Spinal cord (tissue), 10 donors: Measurements from ENCODE around the gene CTSD. TPM values are rescaled to one million over a fixed set of nuclear protein-coding genes. Genes with fewer than 3 reads are reported as not detected.

Source experiments
- DNase-seq, 6 donors: peaks; one replicate each; pipeline versions ENCODE4 v3.0.0 to v3.0.0-alpha.2; 2013 to 2015; ENCODE audit warnings: low spot score in 6 of 6, low read depth in 4 of 6
- H3K27ac ChIP-seq: one replicate; pipeline ENCODE4 v1.5.1; 2013; ENCODE audit warnings: low read depth, low read length, control low read depth
- H3K27me3 ChIP-seq: one replicate; pipeline ENCODE4 v1.6.1; 2013; ENCODE audit warnings: low read length; ENCODE audit not compliant: control insufficient read depth, insufficient read depth
- H3K36me3 ChIP-seq: one replicate; pipeline ENCODE4 v1.6.1; 2013; ENCODE audit warnings: low read length; ENCODE audit not compliant: control insufficient read depth, insufficient read depth
- H3K4me1 ChIP-seq: one replicate; pipeline ENCODE4 v1.6.1; 2013; ENCODE audit warnings: low read length; ENCODE audit not compliant: control insufficient read depth, insufficient read depth
- H3K4me3 ChIP-seq: one replicate; pipeline ENCODE4 v1.5.1; 2013; ENCODE audit warnings: low read depth, low read length, control low read depth
- H3K9me3 ChIP-seq: one replicate; pipeline ENCODE4 v1.6.1; 2013; ENCODE audit warnings: low read length; ENCODE audit not compliant: control insufficient read depth, insufficient read depth
- WGBS: methylation state at CpG from one replicate; pipeline ENCODE4 v1.1.5; 2013; ENCODE audit warnings: missing lambda C conversion rate; ENCODE audit not compliant: insufficient coverage; 5-methylcytosine and 5-hydroxymethylcytosine counted together
- polyA plus RNA-seq, 2 donors: library from polyadenylated mRNA; unstranded; fragments of 120-200 nt; gene quantifications; one replicate each; pipeline ENCODE4 v1.2.1, GENCODE V29; 2013; ENCODE audit not compliant: insufficient read length in 2 of 2
- total RNA-seq, 2 donors: library from RNA; depleted of rRNA in 1 of 2; stranded (reverse); fragments of 120-200 nt in 1 of 2; fragments of >200 nt in 1 of 2; gene quantifications; one replicate each; pipeline versions ENCODE4 v1.2.3 to v1.2.4, GENCODE V29; 2013 to 2014
- donor health status: healthy.

Gene CTSD
- total and polyA plus RNA-seq, 4 donors: 160 to 241 (median 195) TPM

DNA sequence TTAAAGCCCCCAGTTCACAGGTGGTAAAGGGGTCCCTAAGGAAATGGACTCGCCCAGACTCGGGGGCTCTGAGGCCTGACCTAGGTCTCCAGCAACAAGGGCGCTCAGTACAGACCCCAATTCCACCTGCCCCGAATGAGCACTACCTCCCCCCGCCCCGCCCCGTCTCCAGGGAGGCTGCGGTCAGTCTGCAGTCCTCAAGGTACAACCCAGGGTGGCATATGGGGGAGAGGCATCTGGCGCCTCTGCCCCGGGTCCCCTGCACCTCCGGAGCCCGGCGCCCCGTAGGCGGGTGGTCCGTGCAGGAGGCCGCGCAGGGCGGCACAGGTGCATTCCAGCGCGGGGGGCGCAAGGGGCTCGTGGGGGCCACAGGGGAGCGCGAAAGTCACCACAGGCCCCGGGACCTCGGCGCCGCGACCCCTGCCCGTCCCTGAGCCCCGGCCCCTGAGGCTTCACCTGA, 361 bp downstream of the CTSD start:
- no peaks in the 10 kb centered on the region for H3K27me3 ChIP-seq
- peak overlapping the region; percentile 55 for H3K4me3 ChIP-seq
- no peak overlapping the region for H3K27ac ChIP-seq
- peaks cover 51% of the 10 kb centered on the region for H3K4me1 ChIP-seq
- H3K36me3 ChIP-seq: peaks cover 44% of the 10 kb centered on the region
- no peaks in the 10 kb centered on the region for H3K9me3 ChIP-seq
- DNase-seq: no peak
- 1% methylated on average over 29 of the region's 32 CpGs for WGBS

DNA sequence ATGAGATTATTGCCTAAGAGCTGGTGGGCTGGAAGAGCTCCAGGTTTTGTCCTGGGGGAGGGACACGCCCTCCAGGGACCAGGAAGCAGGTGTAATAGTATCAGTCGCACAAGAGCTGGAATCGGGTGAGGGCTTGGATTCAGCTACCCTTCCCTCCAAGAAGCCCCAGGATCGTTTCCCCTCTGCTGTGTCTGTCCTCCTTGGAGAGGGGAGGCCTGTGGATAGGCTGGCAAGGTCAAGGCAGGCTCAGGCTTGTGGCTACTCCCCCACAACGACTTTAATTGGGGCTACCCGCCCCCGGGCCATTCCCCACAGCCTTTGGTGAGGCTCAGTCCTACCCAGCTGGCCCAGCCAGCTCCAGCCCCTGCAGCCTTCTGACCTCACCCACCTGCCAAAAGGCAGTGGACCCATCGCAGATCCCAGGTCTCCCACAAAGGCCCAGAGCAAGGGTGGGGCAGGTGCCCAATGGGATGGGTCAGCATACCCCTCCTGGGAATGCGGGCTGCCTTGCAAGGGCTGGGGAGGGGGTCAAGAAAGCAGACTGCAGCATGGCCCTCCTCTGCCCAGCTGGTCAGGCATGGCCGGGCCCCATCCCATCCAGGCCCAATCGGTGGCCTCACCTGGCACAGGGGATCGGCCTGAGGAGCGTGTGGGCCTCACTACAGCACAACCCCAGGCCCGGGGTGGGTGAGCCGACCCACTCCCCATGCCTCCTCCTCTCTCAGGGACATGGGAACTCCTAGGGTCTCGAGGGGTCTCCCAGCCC, 1.0 kb downstream of the CTSD start:
- Histone ChIP-seq H3K36me3 (peaks cover 50% of the 10 kb centered on the region), H3K4me3 (peak overlapping the region; percentile 55), H3K27me3 (no peaks in the 10 kb centered on the region), H3K4me1 (peaks cover 51% of the 10 kb centered on the region), H3K27ac (no peak overlapping the region), H3K9me3 (no peaks in the 10 kb centered on the region)
- no peak for DNase-seq
- WGBS: 63% methylated on average over 10 of the region's 16 CpGs

DNA sequence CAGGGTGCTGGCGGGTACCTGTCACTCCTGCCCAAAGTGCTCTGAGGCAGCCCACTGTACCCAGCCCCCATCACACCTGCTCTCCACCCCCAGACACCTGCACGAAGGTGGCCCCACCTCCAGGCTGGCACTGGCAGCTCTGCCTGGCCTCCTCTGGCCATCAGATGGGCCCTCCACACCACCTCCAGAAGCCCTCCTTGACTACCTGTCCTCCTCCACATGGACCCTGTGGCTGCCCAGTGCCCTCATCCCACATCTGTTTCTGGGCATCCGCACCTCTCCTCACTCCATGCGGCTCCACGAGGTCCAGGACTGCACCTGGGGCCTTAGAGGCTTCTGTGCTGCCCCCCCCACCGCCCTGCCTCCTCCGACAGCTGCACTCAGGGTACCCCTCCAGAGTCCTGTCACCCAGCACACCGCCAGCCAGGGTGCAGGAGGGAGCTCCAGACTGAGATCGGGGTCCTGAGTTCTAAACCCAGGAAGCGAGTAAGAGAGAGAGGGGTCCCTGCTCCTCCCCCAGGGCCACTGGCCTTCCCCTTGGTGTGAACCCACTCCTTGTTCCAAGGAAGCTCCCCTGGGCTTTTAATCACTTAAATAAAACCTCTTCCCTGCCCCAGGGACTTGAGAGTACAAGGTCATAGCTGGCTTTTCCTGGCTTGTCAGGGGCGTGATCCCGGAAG, 1.7 kb downstream of the CTSD start:
- no peak overlapping the region for H3K27ac ChIP-seq
- WGBS: 85% methylated on average over 10 of the region's 12 CpGs
- no peak overlapping the region for H3K4me3 ChIP-seq
- H3K9me3 ChIP-seq: no peaks in the 10 kb centered on the region
- no peaks in the 10 kb centered on the region for H3K27me3 ChIP-seq
- DNase-seq: no peak
- peaks cover 51% of the 10 kb centered on the region for H3K4me1 ChIP-seq
- peaks cover 57% of the 10 kb centered on the region for H3K36me3 ChIP-seq

DNA sequence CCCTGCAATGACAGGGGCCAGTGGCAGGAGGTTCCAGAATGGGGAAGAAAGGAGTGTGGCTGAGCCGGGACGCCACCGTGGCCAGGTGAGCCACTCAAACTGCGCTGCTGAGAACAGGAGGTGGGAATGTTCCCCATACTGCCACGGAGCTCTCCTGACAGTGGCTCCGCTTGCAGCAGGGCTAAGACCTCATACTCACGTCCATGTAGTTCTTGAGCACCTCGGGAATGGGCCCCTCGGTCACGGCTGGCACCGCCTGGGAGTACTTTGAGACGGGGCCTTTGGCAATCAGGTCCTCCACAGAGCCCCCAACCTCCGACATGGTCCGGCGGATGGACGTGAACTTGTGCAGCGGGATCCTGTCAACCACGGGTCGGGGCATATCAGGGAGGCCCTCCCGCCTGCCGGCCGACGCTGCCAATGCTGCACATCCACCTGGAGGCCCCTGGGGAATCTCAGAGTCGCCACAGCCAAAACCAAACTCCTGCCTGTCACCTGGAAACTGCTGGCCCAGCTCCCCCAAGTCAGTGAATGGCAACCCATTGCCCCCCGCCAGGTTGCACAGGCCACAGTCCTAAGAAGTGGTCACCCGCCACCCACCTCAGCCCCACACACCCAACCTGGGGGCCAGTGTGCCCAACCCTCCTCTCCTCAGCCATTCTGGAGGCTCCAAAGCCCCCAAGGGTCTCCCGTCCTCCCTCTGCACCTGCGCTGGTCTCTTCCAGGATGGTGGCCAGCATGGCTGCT, 2.4 kb downstream of the CTSD start:
- no peak for DNase-seq
- Histone ChIP-seq H3K27ac (peak overlapping the region; percentile 67), H3K4me1 (peaks cover 55% of the 10 kb centered on the region), H3K36me3 (peaks cover 64% of the 10 kb centered on the region), H3K27me3 (no peaks in the 10 kb centered on the region), H3K9me3 (no peaks in the 10 kb centered on the region), H3K4me3 (no peak overlapping the region)
- WGBS: 91% methylated on average over 28 of the region's 28 CpGs

DNA sequence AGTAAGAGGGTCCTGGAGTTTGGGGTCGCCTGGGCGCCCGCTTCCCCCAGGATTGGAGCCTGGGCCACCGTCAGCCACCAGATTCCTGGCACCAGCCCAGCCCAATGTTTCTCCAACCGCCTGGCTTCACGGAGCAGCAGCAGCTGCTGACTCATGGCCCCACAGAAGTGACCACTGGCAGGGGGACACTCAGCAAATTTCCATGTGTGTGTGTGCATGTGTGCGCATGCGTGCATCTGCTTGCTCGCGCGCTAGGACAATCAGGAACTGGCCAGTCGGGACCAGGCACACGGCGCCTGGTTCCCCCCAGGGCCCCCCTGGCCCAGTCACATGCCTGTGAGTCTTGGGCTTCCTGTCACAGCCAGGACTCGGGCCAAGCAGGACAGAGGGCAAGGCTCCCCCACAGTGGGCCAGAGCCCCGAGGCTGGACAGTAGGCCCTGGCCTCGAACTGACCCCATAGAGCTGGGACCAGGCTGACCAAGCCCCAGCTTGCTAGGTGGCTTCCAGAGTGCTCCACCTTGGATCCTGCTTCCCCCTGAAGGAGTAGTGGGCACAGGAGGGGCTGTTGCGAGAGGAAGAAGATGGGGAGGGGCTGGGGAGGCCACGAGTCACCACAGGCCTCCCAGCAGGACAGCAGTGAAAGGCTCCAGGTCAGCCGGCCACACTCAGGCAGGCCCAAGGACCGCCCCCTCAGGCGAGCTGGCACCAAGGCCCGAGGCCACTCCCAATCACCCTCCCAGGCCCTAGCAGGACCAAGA, 3.2 kb downstream of the CTSD start:
- H3K4me1 ChIP-seq: peaks cover 55% of the 10 kb centered on the region
- no peaks in the 10 kb centered on the region for H3K9me3 ChIP-seq
- 79% methylated on average over 20 of the region's 23 CpGs for WGBS
- peaks cover 72% of the 10 kb centered on the region for H3K36me3 ChIP-seq
- peak overlapping the region; percentile 67 for H3K27ac ChIP-seq
- no peak overlapping the region for H3K4me3 ChIP-seq
- DNase-seq: peak in 1 of 6 donors; percentile 36
- H3K27me3 ChIP-seq: no peaks in the 10 kb centered on the region

DNA sequence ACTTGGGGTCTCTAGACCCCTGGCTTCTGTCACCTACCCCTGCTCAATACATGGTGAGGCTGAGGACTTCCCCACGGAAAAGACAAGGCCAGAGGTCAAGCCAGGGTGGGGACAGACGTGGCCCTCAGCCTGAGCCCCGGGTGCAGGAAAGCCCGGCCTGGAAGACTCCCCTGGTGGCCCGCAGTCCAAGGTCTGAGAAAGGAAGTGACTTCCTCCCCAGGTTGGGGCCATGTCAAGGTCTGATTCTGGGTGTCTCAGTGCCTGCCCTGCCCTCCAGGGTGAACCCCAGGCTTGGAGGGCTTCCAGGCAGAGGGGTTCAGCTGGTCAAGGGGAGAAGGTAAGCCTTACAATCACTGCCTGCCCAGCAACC, 3.9 kb downstream of the CTSD start:
- Histone ChIP-seq H3K4me1 (peaks cover 55% of the 10 kb centered on the region), H3K4me3 (no peak overlapping the region), H3K27me3 (no peaks in the 10 kb centered on the region), H3K9me3 (no peaks in the 10 kb centered on the region), H3K36me3 (peaks cover 79% of the 10 kb centered on the region), H3K27ac (no peak overlapping the region)
- 79% methylated on average over 5 of the region's 5 CpGs for WGBS
- no peak for DNase-seq

DNA sequence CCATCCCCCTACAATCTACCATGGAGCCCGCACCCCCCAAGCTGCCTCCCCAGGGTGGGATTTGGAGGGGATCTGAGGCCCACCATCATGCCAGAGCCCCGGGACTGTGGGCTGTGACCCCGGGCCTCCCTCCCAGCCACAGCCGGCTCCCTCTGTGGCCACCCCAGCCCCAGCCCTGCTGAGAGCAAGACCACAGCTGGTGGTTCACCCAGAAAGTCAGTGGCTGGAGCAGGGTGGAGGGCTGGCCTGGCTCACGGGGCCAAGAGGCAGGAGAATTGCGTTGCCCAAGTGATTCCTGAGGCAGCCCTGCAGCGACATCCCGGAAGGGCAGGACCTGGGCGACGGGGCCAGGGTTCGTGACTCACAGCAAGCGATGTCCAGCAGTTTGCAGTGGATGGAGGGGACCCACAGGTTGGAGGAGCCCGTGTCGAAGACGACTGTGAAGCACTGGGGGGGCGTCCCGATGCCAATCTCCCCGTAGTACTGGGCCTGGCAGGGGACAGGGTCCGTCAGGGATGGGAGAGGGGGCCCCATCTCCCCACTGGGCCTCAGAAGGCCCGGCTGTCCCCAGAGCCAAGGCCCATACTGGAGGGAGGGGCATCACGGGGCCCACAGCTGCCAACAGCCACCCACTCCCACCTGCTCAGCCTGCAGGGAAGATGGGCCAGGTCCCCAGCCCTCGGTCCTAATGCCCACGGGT, 4.4 kb downstream of the CTSD start:
- H3K27ac ChIP-seq: no peak overlapping the region
- no peak overlapping the region for H3K4me3 ChIP-seq
- no peak for DNase-seq
- no peaks in the 10 kb centered on the region for H3K27me3 ChIP-seq
- 93% methylated on average over 20 of the region's 23 CpGs for WGBS
- peaks cover 51% of the 10 kb centered on the region for H3K4me1 ChIP-seq
- H3K36me3 ChIP-seq: peaks cover 84% of the 10 kb centered on the region
- H3K9me3 ChIP-seq: no peaks in the 10 kb centered on the region

DNA sequence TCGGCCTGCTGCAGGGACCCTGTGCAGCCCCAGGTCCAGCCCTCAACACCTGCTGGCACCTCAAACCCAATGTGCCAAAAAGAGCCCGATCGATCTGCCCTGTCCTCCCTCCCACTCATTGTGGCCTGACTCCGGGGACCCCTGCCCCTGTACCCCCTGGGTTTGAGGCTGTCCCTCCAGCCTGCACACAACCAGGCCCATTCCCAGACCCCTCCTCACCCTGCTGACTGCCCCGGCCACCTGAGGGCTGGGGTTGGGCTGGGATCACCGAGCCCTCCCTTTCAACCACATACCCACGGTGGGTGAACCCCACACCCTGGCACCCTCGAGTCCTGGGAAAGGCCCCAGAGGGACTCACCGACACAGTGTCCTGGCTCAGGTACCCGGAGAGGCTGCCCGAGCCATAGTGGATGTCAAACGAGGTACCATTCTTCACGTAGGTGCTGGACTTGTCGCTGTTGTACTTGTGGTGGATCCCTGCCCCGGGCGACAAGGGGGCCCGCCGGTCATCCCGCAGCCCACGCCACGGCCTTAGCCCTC, 5.0 kb downstream of the CTSD start:
- Histone ChIP-seq H3K4me1 (peaks cover 48% of the 10 kb centered on the region), H3K9me3 (no peaks in the 10 kb centered on the region), H3K27me3 (no peaks in the 10 kb centered on the region), H3K4me3 (no peak overlapping the region), H3K27ac (no peak overlapping the region), H3K36me3 (peaks cover 90% of the 10 kb centered on the region)
- WGBS: 92% methylated on average over 13 of the region's 21 CpGs
- DNase-seq: no peak
